Measurements from ENCODE around the gene GNB1L.

GNB1L gene

GRCh38 chr22:19873138-19873959, 18.7 kb upstream of the GNB1L start:
- peak overlapping the region; percentile 11 for H4K91ac ChIP-seq (ENCODE audit: low read length)
- H2BK120ac ChIP-seq (ENCODE audit: low read depth, low read length): no peak overlapping the region
- no peaks in the 10 kb centered on the region for H3K27me3 ChIP-seq (ENCODE audit: control insufficient read depth in 1 of 2, insufficient read depth in 1 of 2, low read length in 2 of 2)
- H3K4me3 ChIP-seq (ENCODE audit: insufficient read depth in 1 of 2, low read depth in 1 of 2, low read length in 2 of 2): no peak overlapping the region
- no peak overlapping the region for H4K8ac ChIP-seq (ENCODE audit: low read length)
- H3K79me1 ChIP-seq (replicated peaks; ENCODE audit: low read length, poor library complexity, severe bottlenecking): peaks cover 8% of the 10 kb centered on the region
- H3K23ac ChIP-seq (ENCODE audit: low read length in 2 of 2): no peak overlapping the region
- H3K4me2 ChIP-seq (ENCODE audit: low read length, poor library complexity, severe bottlenecking): no peak overlapping the region
- H2AFZ ChIP-seq (ENCODE audit: low read depth, low read length): no peak overlapping the region
- H2AK5ac ChIP-seq (ENCODE audit: low read length, severe bottlenecking): no peak overlapping the region
- H3K36me3 ChIP-seq (ENCODE audit: control insufficient read depth in 1 of 2, insufficient read depth in 2 of 2, low read depth in 1 of 2, low read length in 2 of 2): peaks cover 0 to 45% of the 10 kb centered on the region in 2 experiments
- WGBS: 91% methylated on average over 26 of the region's 27 CpGs
- H3K4me1 ChIP-seq (ENCODE audit: control insufficient read depth, insufficient read depth, low read depth, low read length): peaks cover 45% of the 10 kb centered on the region
- no peak overlapping the region for H3K27ac ChIP-seq (ENCODE audit: low read length, poor library complexity, severe bottlenecking)
- no peak overlapping the region for H2BK15ac ChIP-seq (ENCODE audit: low read depth, poor library complexity, severe bottlenecking)
- H3K14ac ChIP-seq (ENCODE audit: low read length in 2 of 2): peak overlapping the region in 1 of 2 experiments; percentile 48
- no peaks in the 10 kb centered on the region for H3K9me3 ChIP-seq (ENCODE audit: control insufficient read depth, low read length)
- DNase-seq: no peak
- H3K4ac ChIP-seq (ENCODE audit: low read depth in 1 of 2, low read length in 2 of 2): no peak overlapping the region
- H2BK12ac ChIP-seq (ENCODE audit: low read length in 2 of 2): no peak overlapping the region
- H2BK5ac ChIP-seq (ENCODE audit: low read depth, low read length, poor library complexity, severe bottlenecking): no peak overlapping the region
- H3K18ac ChIP-seq (ENCODE audit: low read depth in 1 of 2, low read length in 2 of 2): no peak overlapping the region
- H3K9ac ChIP-seq (ENCODE audit: low read length): no peak overlapping the region

- Histone ChIP-seq H2AFZ (ENCODE audit: low read depth, low read length) (no peak overlapping the region), H3K14ac (ENCODE audit: low read length in 2 of 2) (peak overlapping the region in 1 of 2 experiments; percentile 48), H2AK5ac (ENCODE audit: low read length, severe bottlenecking) (no peak overlapping the region), H2BK5ac (ENCODE audit: low read depth, low read length, poor library complexity, severe bottlenecking) (no peak overlapping the region), H4K8ac (ENCODE audit: low read length) (no peak overlapping the region), H3K79me1 (replicated peaks; ENCODE audit: low read length, poor library complexity, severe bottlenecking) (peaks cover 8% of the 10 kb centered on the region), H2BK12ac (ENCODE audit: low read length in 2 of 2) (no peak overlapping the region), H3K18ac (ENCODE audit: low read depth in 1 of 2, low read length in 2 of 2) (no peak overlapping the region), H3K9me3 (ENCODE audit: control insufficient read depth, low read length) (no peaks in the 10 kb centered on the region), H2BK15ac (ENCODE audit: low read depth, poor library complexity, severe bottlenecking) (no peak overlapping the region), H3K27ac (ENCODE audit: low read length, poor library complexity, severe bottlenecking) (no peak overlapping the region), H2BK120ac (ENCODE audit: low read depth, low read length) (no peak overlapping the region), H3K4me3 (ENCODE audit: insufficient read depth in 1 of 2, low read depth in 1 of 2, low read length in 2 of 2) (no peak overlapping the region), H4K91ac (ENCODE audit: low read length) (no peak overlapping the region), H3K4me1 (ENCODE audit: control insufficient read depth, insufficient read depth, low read depth, low read length) (peaks cover 39% of the 10 kb centered on the region), H3K4ac (ENCODE audit: low read depth in 1 of 2, low read length in 2 of 2) (no peak overlapping the region), H3K23ac (ENCODE audit: low read length in 2 of 2) (no peak overlapping the region), H3K9ac (ENCODE audit: low read length) (no peak overlapping the region), H3K4me2 (ENCODE audit: low read length, poor library complexity, severe bottlenecking) (no peak overlapping the region), H3K27me3 (ENCODE audit: control insufficient read depth in 1 of 2, insufficient read depth in 1 of 2, low read length in 2 of 2) (no peaks in the 10 kb centered on the region), H3K36me3 (ENCODE audit: control insufficient read depth in 1 of 2, insufficient read depth in 2 of 2, low read depth in 1 of 2, low read length in 2 of 2) (peaks cover 0 to 41% of the 10 kb centered on the region in 2 experiments)
- WGBS: 85% methylated on average over 7 of the region's 7 CpGs
- DNase-seq: no peak
Observed at GRCh38 chr22:19872779-19873137, 18.1 kb upstream of the GNB1L start.

- no peaks in the 10 kb centered on the region for H3K9me3 ChIP-seq (ENCODE audit: control insufficient read depth, low read length)
- H4K91ac ChIP-seq (ENCODE audit: low read length): no peak overlapping the region
- peaks cover 0 to 39% of the 10 kb centered on the region in 2 experiments for H3K36me3 ChIP-seq (ENCODE audit: control insufficient read depth in 1 of 2, insufficient read depth in 2 of 2, low read depth in 1 of 2, low read length in 2 of 2)
- H2AFZ ChIP-seq (ENCODE audit: low read depth, low read length): no peak overlapping the region
- H2AK5ac ChIP-seq (ENCODE audit: low read length, severe bottlenecking): no peak overlapping the region
- DNase-seq: no peak
- H3K27me3 ChIP-seq (ENCODE audit: control insufficient read depth in 1 of 2, insufficient read depth in 1 of 2, low read length in 2 of 2): no peaks in the 10 kb centered on the region
- 97% methylated on average over 13 of the region's 16 CpGs for WGBS
- H3K4ac ChIP-seq (ENCODE audit: low read depth in 1 of 2, low read length in 2 of 2): no peak overlapping the region
- H3K79me1 ChIP-seq (replicated peaks; ENCODE audit: low read length, poor library complexity, severe bottlenecking): peaks cover 7% of the 10 kb centered on the region
- no peak overlapping the region for H3K27ac ChIP-seq (ENCODE audit: low read length, poor library complexity, severe bottlenecking)
- peak overlapping the region; percentile 55 for H4K8ac ChIP-seq (ENCODE audit: low read length)
- H2BK12ac ChIP-seq (ENCODE audit: low read length in 2 of 2): no peak overlapping the region
- H3K23ac ChIP-seq (ENCODE audit: low read length in 2 of 2): no peak overlapping the region
- no peak overlapping the region for H3K4me2 ChIP-seq (ENCODE audit: low read length, poor library complexity, severe bottlenecking)
- H3K14ac ChIP-seq (ENCODE audit: low read length in 2 of 2): no peak overlapping the region
- H3K18ac ChIP-seq (ENCODE audit: low read depth in 1 of 2, low read length in 2 of 2): no peak overlapping the region
- H2BK120ac ChIP-seq (ENCODE audit: low read depth, low read length): no peak overlapping the region
- no peak overlapping the region for H3K9ac ChIP-seq (ENCODE audit: low read length)
- H2BK15ac ChIP-seq (ENCODE audit: low read depth, poor library complexity, severe bottlenecking): no peak overlapping the region
- H3K4me3 ChIP-seq (ENCODE audit: insufficient read depth in 1 of 2, low read depth in 1 of 2, low read length in 2 of 2): no peak overlapping the region
- H2BK5ac ChIP-seq (ENCODE audit: low read depth, low read length, poor library complexity, severe bottlenecking): no peak overlapping the region
- peaks cover 33% of the 10 kb centered on the region for H3K4me1 ChIP-seq (ENCODE audit: control insufficient read depth, insufficient read depth, low read depth, low read length)
Observed at GRCh38 chr22:19871845-19872778, 17.4 kb upstream of the GNB1L start.
